ENCODE measurements around the gene ABCA2.

Gene ABCA2

GRCh38 chr9:136979769-136980587 is 48.1 kb downstream of the ABCA2 start:
- no peaks in the 10 kb centered on the region for H3K36me3 ChIP-seq (ENCODE audit: control insufficient read depth in 2 of 2, insufficient read depth in 2 of 2, low read length in 2 of 2)
- H3K9me3 ChIP-seq (ENCODE audit: control insufficient read depth in 2 of 2, low read length in 2 of 2) = no peaks in the 10 kb centered on the region
- no peak overlapping the region for H3K4me3 ChIP-seq (ENCODE audit: low read length in 2 of 2)
- H3K27ac ChIP-seq (ENCODE audit: low read depth in 2 of 2, low read length in 2 of 2) = no peak overlapping the region
- H3K9ac ChIP-seq (ENCODE audit: low read depth in 1 of 2, low read length in 2 of 2) = no peak overlapping the region
- peaks cover 0 to 10% of the 10 kb centered on the region in 2 donors for H3K4me1 ChIP-seq (ENCODE audit: control insufficient read depth in 2 of 2, insufficient read depth in 2 of 2, low read length in 2 of 2)
- H3K27me3 ChIP-seq (ENCODE audit: control insufficient read depth in 2 of 2, insufficient read depth in 2 of 2, low read length in 2 of 2) = peaks cover 1 to 8% of the 10 kb centered on the region in 2 donors

GRCh38 chr9:136978865-136979544 is 49.0 kb downstream of the ABCA2 start:
- Histone ChIP-seq H3K27ac (ENCODE audit: low read depth in 2 of 2, low read length in 2 of 2) (no peak overlapping the region), H3K4me1 (ENCODE audit: control insufficient read depth in 2 of 2, insufficient read depth in 2 of 2, low read length in 2 of 2) (peaks cover 0 to 12% of the 10 kb centered on the region in 2 donors), H3K36me3 (ENCODE audit: control insufficient read depth in 2 of 2, insufficient read depth in 2 of 2, low read length in 2 of 2) (no peaks in the 10 kb centered on the region)

GRCh38 chr9:136978073-136978864 is 49.8 kb downstream of the ABCA2 start:
- H3K27ac ChIP-seq (ENCODE audit: low read depth in 2 of 2, low read length in 2 of 2) = no peak overlapping the region
- H3K27me3 ChIP-seq (ENCODE audit: control insufficient read depth in 2 of 2, insufficient read depth in 2 of 2, low read length in 2 of 2) = no peaks in the 10 kb centered on the region
- peak overlapping the region in 1 of 2 donors; percentile 38 for H3K9ac ChIP-seq (ENCODE audit: low read depth in 1 of 2, low read length in 2 of 2)
- peak overlapping the region; percentile 31 to 52 for H3K4me3 ChIP-seq (ENCODE audit: low read length in 2 of 2)
- H3K36me3 ChIP-seq (ENCODE audit: control insufficient read depth in 2 of 2, insufficient read depth in 2 of 2, low read length in 2 of 2) = no peaks in the 10 kb centered on the region
- H3K9me3 ChIP-seq (ENCODE audit: control insufficient read depth in 2 of 2, low read length in 2 of 2) = no peaks in the 10 kb centered on the region
- H3K4me1 ChIP-seq (ENCODE audit: control insufficient read depth in 2 of 2, insufficient read depth in 2 of 2, low read length in 2 of 2) = peaks cover 0 to 12% of the 10 kb centered on the region in 2 donors

More at GRCh38 chr9:136978865-136979544, 49.0 kb downstream of the ABCA2 start:
- Histone ChIP-seq H3K9me3 (ENCODE audit: control insufficient read depth in 2 of 2, low read length in 2 of 2) (no peaks in the 10 kb centered on the region), H3K27me3 (ENCODE audit: control insufficient read depth in 2 of 2, insufficient read depth in 2 of 2, low read length in 2 of 2) (peaks cover 0 to 4% of the 10 kb centered on the region in 2 donors), H3K4me3 (ENCODE audit: low read length in 2 of 2) (no peak overlapping the region), H3K9ac (ENCODE audit: low read depth in 1 of 2, low read length in 2 of 2) (no peak overlapping the region)

- Histone ChIP-seq H3K9ac (ENCODE audit: low read depth in 1 of 2, low read length in 2 of 2) (peak overlapping the region in 1 of 2 donors; percentile 38), H3K27ac (ENCODE audit: low read depth in 2 of 2, low read length in 2 of 2) (no peak overlapping the region), H3K9me3 (ENCODE audit: control insufficient read depth in 2 of 2, low read length in 2 of 2) (no peaks in the 10 kb centered on the region), H3K36me3 (ENCODE audit: control insufficient read depth in 2 of 2, insufficient read depth in 2 of 2, low read length in 2 of 2) (no peaks in the 10 kb centered on the region), H3K27me3 (ENCODE audit: control insufficient read depth in 2 of 2, insufficient read depth in 2 of 2, low read length in 2 of 2) (no peaks in the 10 kb centered on the region), H3K4me3 (ENCODE audit: low read length in 2 of 2) (peak overlapping the region; percentile 52 to 54), H3K4me1 (ENCODE audit: control insufficient read depth in 2 of 2, insufficient read depth in 2 of 2, low read length in 2 of 2) (peaks cover 0 to 12% of the 10 kb centered on the region in 2 donors)
Observed at GRCh38 chr9:136977649-136978072, 50.4 kb downstream of the ABCA2 start.

DNA sequence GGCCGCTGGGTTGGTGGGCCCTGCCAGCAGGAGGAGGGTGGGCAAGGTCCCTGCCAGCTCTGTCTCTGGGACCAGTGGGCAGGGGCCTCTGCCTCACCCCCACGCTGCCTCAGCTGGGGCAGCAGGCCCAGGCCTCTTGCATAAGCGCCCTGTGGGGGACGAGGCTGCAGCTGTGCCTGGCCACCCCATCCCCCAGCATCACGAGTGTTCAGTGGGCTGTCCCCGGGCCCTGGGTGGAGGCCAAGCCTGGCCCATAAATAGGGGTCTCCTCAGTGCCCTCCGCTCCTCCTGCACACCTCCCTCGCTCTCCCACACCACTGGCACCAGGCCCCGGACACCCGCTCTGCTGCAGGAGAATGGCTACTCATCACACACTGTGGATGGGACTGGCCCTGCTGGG is 50.8 kb downstream of the ABCA2 start, which contains the start of gene PTGDS:
Gene PTGDS (plus strand): TSS at position 282 of the 400 bp plus-strand sequence. CDS start 75 bp downstream, at position 357.
- peak within 1 kb of the TSS in 1 of 2 donors; percentile 38 for H3K9ac ChIP-seq (ENCODE audit: low read depth in 1 of 2, low read length in 2 of 2)
- peaks cover 0 to 12% of the 10 kb centered on the region in 2 donors for H3K4me1 ChIP-seq (ENCODE audit: control insufficient read depth in 2 of 2, insufficient read depth in 2 of 2, low read length in 2 of 2)
- peak within 1 kb of the TSS; percentile 52 to 54 for H3K4me3 ChIP-seq (ENCODE audit: low read length in 2 of 2)
- no peaks in the 10 kb centered on the region for H3K36me3 ChIP-seq (ENCODE audit: control insufficient read depth in 2 of 2, insufficient read depth in 2 of 2, low read length in 2 of 2)
- H3K9me3 ChIP-seq (ENCODE audit: control insufficient read depth in 2 of 2, low read length in 2 of 2) = no peaks in the 10 kb centered on the region
- no peak within 1 kb of the TSS for H3K27ac ChIP-seq (ENCODE audit: low read depth in 2 of 2, low read length in 2 of 2)
- no peaks in the 10 kb centered on the region for H3K27me3 ChIP-seq (ENCODE audit: control insufficient read depth in 2 of 2, insufficient read depth in 2 of 2, low read length in 2 of 2)

DNA sequence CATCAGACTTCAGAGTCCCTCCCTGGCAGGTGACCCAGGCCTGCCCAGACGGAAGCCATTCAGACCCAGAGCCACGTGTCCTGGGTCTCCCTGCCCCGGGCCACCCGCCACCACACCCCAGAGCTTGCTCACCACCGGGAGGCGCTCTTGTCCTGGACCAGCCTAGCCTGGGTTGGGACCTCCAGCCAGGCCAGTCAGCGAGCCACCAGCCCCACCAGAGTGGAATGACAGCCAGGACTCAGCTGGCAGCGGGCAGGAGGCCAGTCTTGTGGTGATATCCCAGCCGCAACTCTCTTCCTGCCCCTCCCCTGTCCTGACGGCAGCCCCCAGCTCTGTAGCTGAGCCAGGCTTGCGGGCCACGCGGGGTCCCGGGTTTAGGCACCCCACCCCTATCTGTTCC is 52.4 kb downstream of the ABCA2 start:
- H3K27me3 ChIP-seq (ENCODE audit: control insufficient read depth in 2 of 2, insufficient read depth in 2 of 2, low read length in 2 of 2) = no peaks in the 10 kb centered on the region
- H3K27ac ChIP-seq (ENCODE audit: low read depth in 2 of 2, low read length in 2 of 2) = no peak overlapping the region
- no peaks in the 10 kb centered on the region for H3K9me3 ChIP-seq (ENCODE audit: control insufficient read depth in 2 of 2, low read length in 2 of 2)
- no peak overlapping the region for H3K4me3 ChIP-seq (ENCODE audit: low read length in 2 of 2)
- H3K36me3 ChIP-seq (ENCODE audit: control insufficient read depth in 2 of 2, insufficient read depth in 2 of 2, low read length in 2 of 2) = no peaks in the 10 kb centered on the region
- H3K4me1 ChIP-seq (ENCODE audit: control insufficient read depth in 2 of 2, insufficient read depth in 2 of 2, low read length in 2 of 2) = peaks cover 0 to 12% of the 10 kb centered on the region in 2 donors
- H3K9ac ChIP-seq (ENCODE audit: low read depth in 1 of 2, low read length in 2 of 2) = no peak overlapping the region

GRCh38 chr9:136974817-136975535 is 53.1 kb downstream of the ABCA2 start:
- H3K9me3 ChIP-seq (ENCODE audit: control insufficient read depth in 2 of 2, low read length in 2 of 2) = no peaks in the 10 kb centered on the region
- no peaks in the 10 kb centered on the region for H3K27me3 ChIP-seq (ENCODE audit: control insufficient read depth in 2 of 2, insufficient read depth in 2 of 2, low read length in 2 of 2)
- no peak overlapping the region for H3K9ac ChIP-seq (ENCODE audit: low read depth in 1 of 2, low read length in 2 of 2)
- H3K4me3 ChIP-seq (ENCODE audit: low read length in 2 of 2) = no peak overlapping the region
- H3K27ac ChIP-seq (ENCODE audit: low read depth in 2 of 2, low read length in 2 of 2) = no peak overlapping the region
- no peaks in the 10 kb centered on the region for H3K36me3 ChIP-seq (ENCODE audit: control insufficient read depth in 2 of 2, insufficient read depth in 2 of 2, low read length in 2 of 2)
- H3K4me1 ChIP-seq (ENCODE audit: control insufficient read depth in 2 of 2, insufficient read depth in 2 of 2, low read length in 2 of 2) = peaks cover 0 to 12% of the 10 kb centered on the region in 2 donors

DNA sequence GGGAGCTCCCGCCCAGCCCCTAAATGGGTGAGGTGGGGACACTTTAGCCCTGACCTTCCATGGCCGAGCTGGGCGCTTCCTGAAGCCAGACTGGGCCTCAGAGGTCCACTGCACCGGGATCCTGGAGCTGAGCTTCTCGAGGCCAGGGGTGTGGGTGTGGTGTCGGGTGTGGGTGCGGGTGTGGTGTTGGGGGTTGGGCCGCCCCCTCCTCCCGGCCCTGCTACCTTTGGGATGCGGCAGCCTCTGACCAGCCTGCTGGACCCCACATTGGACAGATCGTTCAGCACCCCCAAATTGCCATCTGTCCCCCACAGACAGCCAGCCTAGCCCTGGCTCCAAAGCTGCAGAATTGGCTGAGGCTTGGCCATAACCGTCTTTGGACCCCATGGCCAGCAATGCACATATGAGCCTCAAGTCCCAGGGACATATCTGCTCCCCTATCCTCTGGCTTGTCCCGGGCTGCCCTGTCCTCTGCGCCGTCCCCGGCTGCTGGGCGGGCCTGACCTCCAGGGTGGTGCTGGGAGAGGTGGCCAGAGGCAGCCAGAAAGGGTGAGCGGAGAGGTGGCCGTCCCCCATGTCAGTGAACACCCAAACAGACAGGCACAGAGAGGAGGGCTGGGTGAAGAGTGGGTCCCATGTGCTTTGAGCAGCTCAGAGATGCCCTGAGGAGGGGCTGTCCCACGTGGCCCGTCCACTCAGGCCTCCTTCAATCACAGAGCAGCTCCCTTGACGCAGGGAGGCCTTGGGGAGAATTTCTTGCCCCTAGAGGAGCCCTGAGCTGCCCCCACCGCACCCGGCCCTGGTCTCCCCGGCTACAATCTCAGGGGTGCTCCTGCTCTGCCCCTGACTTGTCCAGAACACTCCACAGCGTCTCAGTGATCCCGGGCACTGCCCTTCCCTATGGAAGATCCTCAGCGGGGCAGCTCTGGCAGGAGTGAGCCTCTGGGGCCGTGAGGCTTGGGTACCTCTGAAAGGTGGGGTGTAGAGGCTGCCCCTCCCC is 54.1 kb downstream of the ABCA2 start:
- H3K4me3 ChIP-seq (ENCODE audit: low read length in 2 of 2) = no peak overlapping the region
- no peak overlapping the region for H3K27ac ChIP-seq (ENCODE audit: low read depth in 2 of 2, low read length in 2 of 2)
- H3K36me3 ChIP-seq (ENCODE audit: control insufficient read depth in 2 of 2, insufficient read depth in 2 of 2, low read length in 2 of 2) = no peaks in the 10 kb centered on the region
- H3K9me3 ChIP-seq (ENCODE audit: control insufficient read depth in 2 of 2, low read length in 2 of 2) = no peaks in the 10 kb centered on the region
- no peak overlapping the region for H3K9ac ChIP-seq (ENCODE audit: low read depth in 1 of 2, low read length in 2 of 2)
- peaks cover 0 to 12% of the 10 kb centered on the region in 2 donors for H3K4me1 ChIP-seq (ENCODE audit: control insufficient read depth in 2 of 2, insufficient read depth in 2 of 2, low read length in 2 of 2)
- no peaks in the 10 kb centered on the region for H3K27me3 ChIP-seq (ENCODE audit: control insufficient read depth in 2 of 2, insufficient read depth in 2 of 2, low read length in 2 of 2)

Data from mucosa of rectum (tissue), 2 donors.